GM23338 (cell line): ENCODE data around the gene EEF1AKMT4.

Experiments
- CREB1 ChIP-seq: fragments of 250-450 bp; sonication (Bioruptor Pico); IDR thresholded peaks from 2 replicates; pipeline ENCODE4 v1.5.0; 2020; ENCODE audit warnings: low read depth, mild to moderate bottlenecking, moderate library complexity
- EZH2 ChIP-seq: fragments of 200-600 bp; sonication (generic); IDR thresholded peaks from one replicate; pipeline ENCODE4 v1.8.0; 2017; ENCODE audit warnings: antibody characterized with exemption, mild to moderate bottlenecking, low read depth; ENCODE audit not compliant: unreplicated experiment
- EZH2phosphoT487 ChIP-seq: fragments of 200-600 bp; sonication (generic); IDR thresholded peaks from one replicate; pipeline ENCODE4 v1.8.1; 2018; ENCODE audit warnings: antibody characterized with exemption; ENCODE audit not compliant: unreplicated experiment
- JUNB ChIP-seq: IDR thresholded peaks from one replicate; pipeline ENCODE4 v1.6.1; 2016; ENCODE audit warnings: antibody characterized with exemption; ENCODE audit not compliant: unreplicated experiment
- NANOG ChIP-seq: IDR thresholded peaks from 2 replicates; pipeline ENCODE4 v1.6.1; 2016; ENCODE audit warnings: antibody characterized with exemption, borderline replicate concordance
- POLR2AphosphoS5 ChIP-seq: IDR thresholded peaks from 2 replicates; pipeline ENCODE4 v1.6.1; 2016; ENCODE audit warnings: antibody characterized with exemption, low read depth
- STAT1 ChIP-seq: IDR thresholded peaks from one replicate; pipeline ENCODE4 v1.6.1; 2016; ENCODE audit warnings: antibody characterized with exemption; ENCODE audit not compliant: unreplicated experiment
- ZNF114 ChIP-seq: fragments of 250-450 bp; sonication (Bioruptor Pico); IDR thresholded peaks from 2 replicates; pipeline ENCODE4 v1.5.0; 2020; ENCODE audit warnings: mild to moderate bottlenecking, moderate library complexity
- ZNF331 ChIP-seq: fragments of 250-450 bp; sonication (Bioruptor Pico); IDR thresholded peaks from 2 replicates; pipeline ENCODE4 v1.5.0; 2020; ENCODE audit warnings: low read depth, mild to moderate bottlenecking, moderate library complexity
- TF ChIP-seq, protein P1 (sequence below), 2 experiments: fragments of 200-600 bp in 1 of 2; sonication (generic) in 1 of 2; conservative IDR thresholded peaks; 2 replicates each; pipeline versions ENCODE4 v1.5.1 to v1.6.1; 2016 to 2017; ENCODE audit warnings: antibody characterized with exemption in 2 of 2, low read depth in 2 of 2, mild to moderate bottlenecking in 2 of 2, moderate library complexity in 1 of 2
- TF ChIP-seq, protein P2 (sequence below): IDR thresholded peaks from one replicate; pipeline ENCODE4 v1.6.1; 2018; ENCODE audit warnings: antibody characterized with exemption; ENCODE audit not compliant: unreplicated experiment
- TF ChIP-seq, protein P3 (sequence below): IDR thresholded peaks from 2 replicates; pipeline ENCODE4 v1.6.1; 2016; ENCODE audit warnings: antibody characterized with exemption
- TF ChIP-seq, protein P4 (sequence below): fragments of 250-450 bp; sonication (Bioruptor Pico); IDR thresholded peaks from 2 replicates; pipeline ENCODE4 v1.5.0; 2020; ENCODE audit warnings: mild to moderate bottlenecking, moderate library complexity

DNA sequence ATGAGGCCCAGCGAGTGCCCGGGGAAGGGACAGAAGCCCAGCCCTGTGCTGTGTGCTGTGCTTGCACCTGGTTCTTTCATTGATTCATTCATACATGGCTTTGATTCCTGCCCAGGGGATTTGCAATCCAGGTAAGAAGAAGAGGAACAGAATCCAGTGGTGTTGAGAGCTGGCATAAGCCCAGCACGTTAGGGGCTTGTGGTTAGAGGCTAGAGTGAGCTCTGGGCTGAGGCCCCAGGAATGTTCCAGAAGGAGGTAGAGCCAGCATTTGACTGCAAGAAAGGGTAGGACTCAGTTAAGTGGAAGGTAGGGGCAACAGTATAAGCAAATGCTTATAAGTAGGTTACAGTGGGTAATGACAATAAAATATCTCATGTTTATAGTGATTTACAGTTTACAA is 17.8 kb upstream of the EEF1AKMT4 start:
- TF ChIP-seq, protein P1, sequence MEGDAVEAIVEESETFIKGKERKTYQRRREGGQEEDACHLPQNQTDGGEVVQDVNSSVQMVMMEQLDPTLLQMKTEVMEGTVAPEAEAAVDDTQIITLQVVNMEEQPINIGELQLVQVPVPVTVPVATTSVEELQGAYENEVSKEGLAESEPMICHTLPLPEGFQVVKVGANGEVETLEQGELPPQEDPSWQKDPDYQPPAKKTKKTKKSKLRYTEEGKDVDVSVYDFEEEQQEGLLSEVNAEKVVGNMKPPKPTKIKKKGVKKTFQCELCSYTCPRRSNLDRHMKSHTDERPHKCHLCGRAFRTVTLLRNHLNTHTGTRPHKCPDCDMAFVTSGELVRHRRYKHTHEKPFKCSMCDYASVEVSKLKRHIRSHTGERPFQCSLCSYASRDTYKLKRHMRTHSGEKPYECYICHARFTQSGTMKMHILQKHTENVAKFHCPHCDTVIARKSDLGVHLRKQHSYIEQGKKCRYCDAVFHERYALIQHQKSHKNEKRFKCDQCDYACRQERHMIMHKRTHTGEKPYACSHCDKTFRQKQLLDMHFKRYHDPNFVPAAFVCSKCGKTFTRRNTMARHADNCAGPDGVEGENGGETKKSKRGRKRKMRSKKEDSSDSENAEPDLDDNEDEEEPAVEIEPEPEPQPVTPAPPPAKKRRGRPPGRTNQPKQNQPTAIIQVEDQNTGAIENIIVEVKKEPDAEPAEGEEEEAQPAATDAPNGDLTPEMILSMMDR (conservative IDR thresholded peaks at IDR 0.05; ENCODE audit: low read depth in 2 of 2) = no peak
- TF ChIP-seq POLR2AphosphoS5 (no peak), EZH2 (no peak), EZH2phosphoT487 (no peak), CREB1 (no peak), ZNF331 (CRISPR knock-in tag) (no peak), NANOG (no peak), ZNF114 (no peak), JUNB (no peak), STAT1 (no peak)
- TF ChIP-seq, protein P2, sequence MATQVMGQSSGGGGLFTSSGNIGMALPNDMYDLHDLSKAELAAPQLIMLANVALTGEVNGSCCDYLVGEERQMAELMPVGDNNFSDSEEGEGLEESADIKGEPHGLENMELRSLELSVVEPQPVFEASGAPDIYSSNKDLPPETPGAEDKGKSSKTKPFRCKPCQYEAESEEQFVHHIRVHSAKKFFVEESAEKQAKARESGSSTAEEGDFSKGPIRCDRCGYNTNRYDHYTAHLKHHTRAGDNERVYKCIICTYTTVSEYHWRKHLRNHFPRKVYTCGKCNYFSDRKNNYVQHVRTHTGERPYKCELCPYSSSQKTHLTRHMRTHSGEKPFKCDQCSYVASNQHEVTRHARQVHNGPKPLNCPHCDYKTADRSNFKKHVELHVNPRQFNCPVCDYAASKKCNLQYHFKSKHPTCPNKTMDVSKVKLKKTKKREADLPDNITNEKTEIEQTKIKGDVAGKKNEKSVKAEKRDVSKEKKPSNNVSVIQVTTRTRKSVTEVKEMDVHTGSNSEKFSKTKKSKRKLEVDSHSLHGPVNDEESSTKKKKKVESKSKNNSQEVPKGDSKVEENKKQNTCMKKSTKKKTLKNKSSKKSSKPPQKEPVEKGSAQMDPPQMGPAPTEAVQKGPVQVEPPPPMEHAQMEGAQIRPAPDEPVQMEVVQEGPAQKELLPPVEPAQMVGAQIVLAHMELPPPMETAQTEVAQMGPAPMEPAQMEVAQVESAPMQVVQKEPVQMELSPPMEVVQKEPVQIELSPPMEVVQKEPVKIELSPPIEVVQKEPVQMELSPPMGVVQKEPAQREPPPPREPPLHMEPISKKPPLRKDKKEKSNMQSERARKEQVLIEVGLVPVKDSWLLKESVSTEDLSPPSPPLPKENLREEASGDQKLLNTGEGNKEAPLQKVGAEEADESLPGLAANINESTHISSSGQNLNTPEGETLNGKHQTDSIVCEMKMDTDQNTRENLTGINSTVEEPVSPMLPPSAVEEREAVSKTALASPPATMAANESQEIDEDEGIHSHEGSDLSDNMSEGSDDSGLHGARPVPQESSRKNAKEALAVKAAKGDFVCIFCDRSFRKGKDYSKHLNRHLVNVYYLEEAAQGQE = no peak
- TF ChIP-seq, protein P3, sequence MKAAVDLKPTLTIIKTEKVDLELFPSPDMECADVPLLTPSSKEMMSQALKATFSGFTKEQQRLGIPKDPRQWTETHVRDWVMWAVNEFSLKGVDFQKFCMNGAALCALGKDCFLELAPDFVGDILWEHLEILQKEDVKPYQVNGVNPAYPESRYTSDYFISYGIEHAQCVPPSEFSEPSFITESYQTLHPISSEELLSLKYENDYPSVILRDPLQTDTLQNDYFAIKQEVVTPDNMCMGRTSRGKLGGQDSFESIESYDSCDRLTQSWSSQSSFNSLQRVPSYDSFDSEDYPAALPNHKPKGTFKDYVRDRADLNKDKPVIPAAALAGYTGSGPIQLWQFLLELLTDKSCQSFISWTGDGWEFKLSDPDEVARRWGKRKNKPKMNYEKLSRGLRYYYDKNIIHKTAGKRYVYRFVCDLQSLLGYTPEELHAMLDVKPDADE = no peak
- TF ChIP-seq, protein P4, sequence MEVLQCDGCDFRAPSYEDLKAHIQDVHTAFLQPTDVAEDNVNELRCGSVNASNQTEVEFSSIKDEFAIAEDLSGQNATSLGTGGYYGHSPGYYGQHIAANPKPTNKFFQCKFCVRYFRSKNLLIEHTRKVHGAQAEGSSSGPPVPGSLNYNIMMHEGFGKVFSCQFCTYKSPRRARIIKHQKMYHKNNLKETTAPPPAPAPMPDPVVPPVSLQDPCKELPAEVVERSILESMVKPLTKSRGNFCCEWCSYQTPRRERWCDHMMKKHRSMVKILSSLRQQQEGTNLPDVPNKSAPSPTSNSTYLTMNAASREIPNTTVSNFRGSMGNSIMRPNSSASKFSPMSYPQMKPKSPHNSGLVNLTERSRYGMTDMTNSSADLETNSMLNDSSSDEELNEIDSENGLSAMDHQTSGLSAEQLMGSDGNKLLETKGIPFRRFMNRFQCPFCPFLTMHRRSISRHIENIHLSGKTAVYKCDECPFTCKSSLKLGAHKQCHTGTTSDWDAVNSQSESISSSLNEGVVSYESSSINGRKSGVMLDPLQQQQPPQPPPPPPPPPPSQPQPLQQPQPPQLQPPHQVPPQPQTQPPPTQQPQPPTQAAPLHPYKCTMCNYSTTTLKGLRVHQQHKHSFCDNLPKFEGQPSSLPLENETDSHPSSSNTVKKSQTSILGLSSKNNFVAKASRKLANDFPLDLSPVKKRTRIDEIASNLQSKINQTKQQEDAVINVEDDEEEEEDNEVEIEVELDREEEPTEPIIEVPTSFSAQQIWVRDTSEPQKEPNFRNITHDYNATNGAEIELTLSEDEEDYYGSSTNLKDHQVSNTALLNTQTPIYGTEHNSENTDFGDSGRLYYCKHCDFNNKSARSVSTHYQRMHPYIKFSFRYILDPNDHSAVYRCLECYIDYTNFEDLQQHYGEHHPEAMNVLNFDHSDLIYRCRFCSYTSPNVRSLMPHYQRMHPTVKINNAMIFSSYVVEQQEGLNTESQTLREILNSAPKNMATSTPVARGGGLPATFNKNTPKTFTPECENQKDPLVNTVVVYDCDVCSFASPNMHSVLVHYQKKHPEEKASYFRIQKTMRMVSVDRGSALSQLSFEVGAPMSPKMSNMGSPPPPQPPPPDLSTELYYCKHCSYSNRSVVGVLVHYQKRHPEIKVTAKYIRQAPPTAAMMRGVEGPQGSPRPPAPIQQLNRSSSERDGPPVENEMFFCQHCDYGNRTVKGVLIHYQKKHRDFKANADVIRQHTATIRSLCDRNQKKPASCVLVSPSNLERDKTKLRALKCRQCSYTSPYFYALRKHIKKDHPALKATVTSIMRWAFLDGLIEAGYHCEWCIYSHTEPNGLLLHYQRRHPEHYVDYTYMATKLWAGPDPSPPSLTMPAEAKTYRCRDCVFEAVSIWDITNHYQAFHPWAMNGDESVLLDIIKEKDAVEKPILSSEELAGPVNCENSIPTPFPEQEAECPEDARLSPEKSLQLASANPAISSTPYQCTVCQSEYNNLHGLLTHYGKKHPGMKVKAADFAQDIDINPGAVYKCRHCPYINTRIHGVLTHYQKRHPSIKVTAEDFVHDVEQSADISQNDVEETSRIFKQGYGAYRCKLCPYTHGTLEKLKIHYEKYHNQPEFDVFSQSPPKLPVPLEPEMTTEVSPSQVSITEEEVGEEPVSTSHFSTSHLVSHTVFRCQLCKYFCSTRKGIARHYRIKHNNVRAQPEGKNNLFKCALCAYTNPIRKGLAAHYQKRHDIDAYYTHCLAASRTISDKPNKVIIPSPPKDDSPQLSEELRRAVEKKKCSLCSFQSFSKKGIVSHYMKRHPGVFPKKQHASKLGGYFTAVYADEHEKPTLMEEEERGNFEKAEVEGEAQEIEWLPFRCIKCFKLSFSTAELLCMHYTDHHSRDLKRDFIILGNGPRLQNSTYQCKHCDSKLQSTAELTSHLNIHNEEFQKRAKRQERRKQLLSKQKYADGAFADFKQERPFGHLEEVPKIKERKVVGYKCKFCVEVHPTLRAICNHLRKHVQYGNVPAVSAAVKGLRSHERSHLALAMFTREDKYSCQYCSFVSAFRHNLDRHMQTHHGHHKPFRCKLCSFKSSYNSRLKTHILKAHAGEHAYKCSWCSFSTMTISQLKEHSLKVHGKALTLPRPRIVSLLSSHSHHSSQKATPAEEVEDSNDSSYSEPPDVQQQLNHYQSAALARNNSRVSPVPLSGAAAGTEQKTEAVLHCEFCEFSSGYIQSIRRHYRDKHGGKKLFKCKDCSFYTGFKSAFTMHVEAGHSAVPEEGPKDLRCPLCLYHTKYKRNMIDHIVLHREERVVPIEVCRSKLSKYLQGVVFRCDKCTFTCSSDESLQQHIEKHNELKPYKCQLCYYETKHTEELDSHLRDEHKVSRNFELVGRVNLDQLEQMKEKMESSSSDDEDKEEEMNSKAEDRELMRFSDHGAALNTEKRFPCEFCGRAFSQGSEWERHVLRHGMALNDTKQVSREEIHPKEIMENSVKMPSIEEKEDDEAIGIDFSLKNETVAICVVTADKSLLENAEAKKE (CRISPR knock-in tag) = no peak
